GM23338 (cell line): ENCODE results near the gene SHLD2.
"Not testable (repeated sequence)": the region's sequence is repeated elsewhere in the genome, so short reads cannot be mapped to it uniquely, and the experiment has no call there.

Experiments
- CREB1 ChIP-seq: fragments of 250-450 bp; sonication (Bioruptor Pico); IDR thresholded peaks from 2 replicates; pipeline ENCODE4 v1.5.0; 2020; ENCODE audit warnings: low read depth, mild to moderate bottlenecking, moderate library complexity
- EZH2 ChIP-seq: fragments of 200-600 bp; sonication (generic); IDR thresholded peaks from one replicate; pipeline ENCODE4 v1.8.0; 2017; ENCODE audit warnings: antibody characterized with exemption, mild to moderate bottlenecking, low read depth; ENCODE audit not compliant: unreplicated experiment
- EZH2phosphoT487 ChIP-seq: fragments of 200-600 bp; sonication (generic); IDR thresholded peaks from one replicate; pipeline ENCODE4 v1.8.1; 2018; ENCODE audit warnings: antibody characterized with exemption; ENCODE audit not compliant: unreplicated experiment
- JUNB ChIP-seq: IDR thresholded peaks from one replicate; pipeline ENCODE4 v1.6.1; 2016; ENCODE audit warnings: antibody characterized with exemption; ENCODE audit not compliant: unreplicated experiment
- POLR2AphosphoS5 ChIP-seq: IDR thresholded peaks from 2 replicates; pipeline ENCODE4 v1.6.1; 2016; ENCODE audit warnings: antibody characterized with exemption, low read depth
- STAT1 ChIP-seq: IDR thresholded peaks from one replicate; pipeline ENCODE4 v1.6.1; 2016; ENCODE audit warnings: antibody characterized with exemption; ENCODE audit not compliant: unreplicated experiment
- ZNF331 ChIP-seq: fragments of 250-450 bp; sonication (Bioruptor Pico); IDR thresholded peaks from 2 replicates; pipeline ENCODE4 v1.5.0; 2020; ENCODE audit warnings: low read depth, mild to moderate bottlenecking, moderate library complexity
- ZNF462 ChIP-seq: fragments of 250-450 bp; sonication (Bioruptor Pico); IDR thresholded peaks from 2 replicates; pipeline ENCODE4 v1.5.0; 2020; ENCODE audit warnings: mild to moderate bottlenecking, moderate library complexity
- TF ChIP-seq, protein P1 (sequence below): IDR thresholded peaks from one replicate; pipeline ENCODE4 v1.6.1; 2018; ENCODE audit warnings: antibody characterized with exemption; ENCODE audit not compliant: unreplicated experiment
- TF ChIP-seq, protein P2 (sequence below), 2 experiments: fragments of 200-600 bp in 1 of 2; sonication (generic) in 1 of 2; conservative IDR thresholded peaks; 2 replicates each; pipeline versions ENCODE4 v1.5.1 to v1.6.1; 2016 to 2017; ENCODE audit warnings: antibody characterized with exemption in 2 of 2, low read depth in 2 of 2, mild to moderate bottlenecking in 2 of 2, moderate library complexity in 1 of 2
- TF ChIP-seq, protein P3 (sequence below): IDR thresholded peaks from 2 replicates; pipeline ENCODE4 v1.6.1; 2016; ENCODE audit warnings: antibody characterized with exemption

GRCh38 chr10:87118122-87118521, 23.1 kb downstream of the SHLD2 start:
- TF ChIP-seq POLR2AphosphoS5; EZH2; EZH2phosphoT487; STAT1; ZNF462 (CRISPR knock-in tag); CREB1 (CRISPR knock-in tag); JUNB; ZNF331 (CRISPR knock-in tag): not testable (repeated sequence)
- TF ChIP-seq, protein P1, sequence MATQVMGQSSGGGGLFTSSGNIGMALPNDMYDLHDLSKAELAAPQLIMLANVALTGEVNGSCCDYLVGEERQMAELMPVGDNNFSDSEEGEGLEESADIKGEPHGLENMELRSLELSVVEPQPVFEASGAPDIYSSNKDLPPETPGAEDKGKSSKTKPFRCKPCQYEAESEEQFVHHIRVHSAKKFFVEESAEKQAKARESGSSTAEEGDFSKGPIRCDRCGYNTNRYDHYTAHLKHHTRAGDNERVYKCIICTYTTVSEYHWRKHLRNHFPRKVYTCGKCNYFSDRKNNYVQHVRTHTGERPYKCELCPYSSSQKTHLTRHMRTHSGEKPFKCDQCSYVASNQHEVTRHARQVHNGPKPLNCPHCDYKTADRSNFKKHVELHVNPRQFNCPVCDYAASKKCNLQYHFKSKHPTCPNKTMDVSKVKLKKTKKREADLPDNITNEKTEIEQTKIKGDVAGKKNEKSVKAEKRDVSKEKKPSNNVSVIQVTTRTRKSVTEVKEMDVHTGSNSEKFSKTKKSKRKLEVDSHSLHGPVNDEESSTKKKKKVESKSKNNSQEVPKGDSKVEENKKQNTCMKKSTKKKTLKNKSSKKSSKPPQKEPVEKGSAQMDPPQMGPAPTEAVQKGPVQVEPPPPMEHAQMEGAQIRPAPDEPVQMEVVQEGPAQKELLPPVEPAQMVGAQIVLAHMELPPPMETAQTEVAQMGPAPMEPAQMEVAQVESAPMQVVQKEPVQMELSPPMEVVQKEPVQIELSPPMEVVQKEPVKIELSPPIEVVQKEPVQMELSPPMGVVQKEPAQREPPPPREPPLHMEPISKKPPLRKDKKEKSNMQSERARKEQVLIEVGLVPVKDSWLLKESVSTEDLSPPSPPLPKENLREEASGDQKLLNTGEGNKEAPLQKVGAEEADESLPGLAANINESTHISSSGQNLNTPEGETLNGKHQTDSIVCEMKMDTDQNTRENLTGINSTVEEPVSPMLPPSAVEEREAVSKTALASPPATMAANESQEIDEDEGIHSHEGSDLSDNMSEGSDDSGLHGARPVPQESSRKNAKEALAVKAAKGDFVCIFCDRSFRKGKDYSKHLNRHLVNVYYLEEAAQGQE = not testable (repeated sequence)
- TF ChIP-seq, protein P2, sequence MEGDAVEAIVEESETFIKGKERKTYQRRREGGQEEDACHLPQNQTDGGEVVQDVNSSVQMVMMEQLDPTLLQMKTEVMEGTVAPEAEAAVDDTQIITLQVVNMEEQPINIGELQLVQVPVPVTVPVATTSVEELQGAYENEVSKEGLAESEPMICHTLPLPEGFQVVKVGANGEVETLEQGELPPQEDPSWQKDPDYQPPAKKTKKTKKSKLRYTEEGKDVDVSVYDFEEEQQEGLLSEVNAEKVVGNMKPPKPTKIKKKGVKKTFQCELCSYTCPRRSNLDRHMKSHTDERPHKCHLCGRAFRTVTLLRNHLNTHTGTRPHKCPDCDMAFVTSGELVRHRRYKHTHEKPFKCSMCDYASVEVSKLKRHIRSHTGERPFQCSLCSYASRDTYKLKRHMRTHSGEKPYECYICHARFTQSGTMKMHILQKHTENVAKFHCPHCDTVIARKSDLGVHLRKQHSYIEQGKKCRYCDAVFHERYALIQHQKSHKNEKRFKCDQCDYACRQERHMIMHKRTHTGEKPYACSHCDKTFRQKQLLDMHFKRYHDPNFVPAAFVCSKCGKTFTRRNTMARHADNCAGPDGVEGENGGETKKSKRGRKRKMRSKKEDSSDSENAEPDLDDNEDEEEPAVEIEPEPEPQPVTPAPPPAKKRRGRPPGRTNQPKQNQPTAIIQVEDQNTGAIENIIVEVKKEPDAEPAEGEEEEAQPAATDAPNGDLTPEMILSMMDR (conservative IDR thresholded peaks at IDR 0.05; ENCODE audit: low read depth in 2 of 2) = not testable (repeated sequence)
- TF ChIP-seq, protein P3, sequence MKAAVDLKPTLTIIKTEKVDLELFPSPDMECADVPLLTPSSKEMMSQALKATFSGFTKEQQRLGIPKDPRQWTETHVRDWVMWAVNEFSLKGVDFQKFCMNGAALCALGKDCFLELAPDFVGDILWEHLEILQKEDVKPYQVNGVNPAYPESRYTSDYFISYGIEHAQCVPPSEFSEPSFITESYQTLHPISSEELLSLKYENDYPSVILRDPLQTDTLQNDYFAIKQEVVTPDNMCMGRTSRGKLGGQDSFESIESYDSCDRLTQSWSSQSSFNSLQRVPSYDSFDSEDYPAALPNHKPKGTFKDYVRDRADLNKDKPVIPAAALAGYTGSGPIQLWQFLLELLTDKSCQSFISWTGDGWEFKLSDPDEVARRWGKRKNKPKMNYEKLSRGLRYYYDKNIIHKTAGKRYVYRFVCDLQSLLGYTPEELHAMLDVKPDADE = not testable (repeated sequence)
